Erythroblast (primary cell): ENCODE measurements around the gene FPR3.

Source experiments
- GATA1 ChIP-seq: IDR thresholded peaks from 2 replicates; pipeline ENCODE4 v1.6.1; 2011; ENCODE audit warnings: low read depth, mild to moderate bottlenecking, control low read depth, low read length, moderate library complexity
- POLR2A ChIP-seq: IDR thresholded peaks from 2 replicates; pipeline ENCODE4 v1.6.1; 2011; ENCODE audit warnings: mild to moderate bottlenecking, low read length

GRCh38 chr19:51811344-51811743, 16.4 kb downstream of the FPR3 start:
- TF ChIP-seq POLR2A (no peak), GATA1 (no peak)
